ENCODE results near the gene FBXW12.

The FBXW12 gene

DNA sequence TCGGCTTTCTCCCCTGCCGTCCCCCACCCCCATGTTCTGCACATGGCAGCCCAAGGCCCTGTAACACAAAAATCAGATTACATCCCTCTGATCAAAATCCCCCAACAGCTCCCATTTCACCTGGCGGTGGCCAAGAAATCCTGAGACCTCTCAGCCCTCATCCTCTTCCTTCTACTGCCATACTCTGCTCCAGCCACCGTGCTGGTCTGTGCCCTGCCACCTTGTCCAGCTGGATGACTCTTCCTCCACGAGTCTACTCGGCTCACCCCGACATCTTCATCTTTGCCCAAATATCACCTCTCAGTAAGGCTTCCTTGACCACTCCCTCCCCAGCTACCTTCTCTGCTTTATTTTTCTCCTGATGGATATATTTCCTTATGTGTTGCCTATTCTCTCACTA lies 64.8 kb downstream of the FBXW12 start:
- no peak for DNase-seq

DNA sequence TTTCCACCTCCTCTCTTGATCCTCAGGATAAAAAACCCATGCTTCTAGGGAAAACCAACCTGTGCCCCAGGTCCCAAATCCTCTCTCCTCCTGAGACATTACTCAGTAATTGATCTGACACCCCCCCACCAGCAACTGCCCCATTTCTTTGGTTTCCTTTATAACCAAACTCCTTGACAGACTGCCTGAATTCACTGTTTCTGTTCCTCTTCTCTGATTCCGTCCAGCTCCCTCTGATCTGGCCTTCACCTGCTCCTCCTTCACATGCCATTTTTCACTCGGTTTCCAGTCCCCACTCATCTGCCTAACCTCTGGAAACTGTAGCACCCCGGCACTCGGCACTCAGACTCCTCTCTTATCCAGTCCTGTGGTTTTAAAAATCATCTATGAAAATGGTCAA lies 65.8 kb downstream of the FBXW12 start:
- DNase-seq = no peak

DNA sequence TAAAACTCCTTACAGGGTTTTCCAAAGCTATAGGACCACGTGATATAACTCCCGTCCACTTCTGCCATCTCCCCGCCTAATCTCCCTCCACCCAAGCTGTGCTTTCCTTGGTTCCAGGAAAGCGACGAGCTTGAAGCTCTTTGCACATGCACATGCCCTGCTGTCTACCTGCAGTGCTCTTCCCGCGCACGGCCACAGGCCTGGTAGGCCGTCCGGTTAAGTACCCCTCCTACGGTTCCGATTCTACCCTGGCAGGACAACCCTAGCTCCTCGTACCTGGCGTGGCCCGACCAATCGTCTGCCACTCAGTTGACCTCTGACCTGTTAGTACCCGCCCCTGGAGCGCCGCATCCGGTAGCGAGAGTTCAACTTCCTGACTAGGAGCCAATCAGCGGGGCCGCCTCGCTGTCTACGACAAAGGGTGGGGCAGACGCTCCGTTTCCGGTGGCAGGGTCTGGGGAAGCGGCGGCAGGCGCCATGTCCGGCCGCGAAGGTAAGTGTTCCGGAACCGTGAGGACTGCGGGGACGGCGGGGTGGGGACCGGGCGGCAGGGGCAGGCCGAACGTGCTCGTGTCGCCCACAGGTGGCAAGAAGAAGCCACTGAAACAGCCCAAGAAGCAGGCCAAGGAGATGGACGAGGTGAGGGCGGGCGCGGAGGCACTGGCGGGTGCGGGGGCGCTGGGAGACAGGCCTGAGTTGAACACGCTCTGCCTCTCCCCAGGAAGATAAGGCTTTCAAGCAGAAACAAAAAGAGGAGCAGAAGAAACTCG lies 68.0 kb downstream of the FBXW12 start, which contains the start of the genes CCDC51 and TMA7:
Gene CCDC51 (minus strand): TSS at position 300 of the 770 bp plus-strand sequence. CDS start 4,991 bp downstream, outside the sequence.
Gene TMA7 (plus strand): TSS at position 438 of the 770 bp plus-strand sequence. CDS start 40 bp downstream, at position 478.
- DNase-seq = peak; percentile 92 to 96

DNA sequence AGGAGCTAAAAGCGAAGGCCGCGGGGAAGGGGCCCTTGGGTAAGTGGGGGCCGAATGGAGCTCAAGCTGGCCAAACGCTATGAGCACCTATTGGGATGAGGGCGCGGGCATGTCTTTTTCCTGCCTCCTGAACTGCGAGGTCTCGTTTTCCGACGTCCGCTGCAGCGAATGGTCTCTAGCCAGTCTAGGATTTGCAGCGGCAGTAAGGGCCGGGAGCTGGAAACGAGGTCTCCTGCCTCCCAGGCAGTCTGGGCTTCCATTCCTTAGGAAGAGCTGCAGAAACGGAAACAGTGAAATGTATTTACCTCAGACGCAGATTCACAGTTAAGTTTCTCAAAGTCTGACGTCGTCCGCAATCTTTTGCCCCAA lies 68.6 kb downstream of the FBXW12 start:
- no peak for DNase-seq

DNA sequence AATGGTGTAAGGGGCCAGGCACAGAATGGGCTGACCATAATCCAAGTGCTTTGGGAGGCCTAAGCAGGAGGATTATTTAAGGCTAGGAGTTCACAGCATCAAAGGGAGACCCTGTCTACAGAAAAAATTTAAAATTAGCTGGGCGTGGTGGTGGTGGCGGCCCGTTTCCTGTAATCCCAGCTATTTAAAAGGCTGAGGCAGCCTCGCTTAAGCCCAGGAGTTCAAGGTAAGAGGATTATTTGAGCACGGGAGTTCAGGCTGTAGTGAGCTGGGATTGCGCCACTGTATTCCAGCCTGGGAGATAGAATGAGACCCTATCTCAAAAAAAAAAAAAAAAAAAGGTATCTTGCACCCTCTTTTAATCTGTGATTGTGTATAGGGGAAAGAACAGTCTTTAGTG lies 69.9 kb downstream of the FBXW12 start:
- no peak for DNase-seq
